Measurements from ENCODE around the gene AHR.
A peak's percentile ranks its signal among the peaks of the same experiment; 100 is the strongest.
"Not testable (repeated sequence)": the region's sequence is repeated elsewhere in the genome, so short reads cannot be mapped to it uniquely, and the experiment has no call there.

Gene AHR

DNA sequence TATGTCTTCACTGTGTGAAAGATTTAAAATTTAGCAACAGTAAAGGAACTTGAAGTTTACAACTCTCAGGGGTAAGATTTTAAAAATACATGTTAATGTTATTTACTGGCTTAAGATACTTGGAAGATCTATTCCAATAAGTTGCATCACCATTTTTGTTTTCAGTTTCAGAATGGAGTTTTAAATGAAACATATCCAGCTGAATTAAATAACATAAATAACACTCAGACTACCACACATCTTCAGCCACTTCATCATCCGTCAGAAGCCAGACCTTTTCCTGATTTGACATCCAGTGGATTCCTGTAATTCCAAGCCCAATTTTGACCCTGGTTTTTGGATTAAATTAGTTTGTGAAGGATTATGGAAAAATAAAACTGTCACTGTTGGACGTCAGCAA is 44.3 kb downstream of the AHR start:
- no peak for DNase-seq

DNA sequence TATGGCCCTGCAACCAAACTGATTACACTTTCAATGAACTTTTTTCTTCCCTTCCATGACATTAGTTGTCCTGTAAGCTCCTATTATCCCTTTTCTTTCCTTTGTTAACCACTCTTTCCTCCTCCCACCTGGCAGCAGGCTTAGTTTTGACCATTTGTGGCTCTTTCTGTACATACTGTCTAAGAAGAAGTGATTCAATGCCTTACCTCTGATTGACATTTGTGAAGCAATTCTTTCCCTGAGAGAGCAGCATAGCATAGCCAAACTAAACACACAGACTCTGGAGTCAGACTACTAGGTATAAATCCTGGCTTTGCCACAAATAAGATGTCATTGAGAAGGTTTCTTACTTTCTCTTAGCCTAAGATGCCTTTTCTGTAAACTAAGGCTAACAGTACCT is 48.9 kb downstream of the AHR start:
- no peak for DNase-seq

DNA sequence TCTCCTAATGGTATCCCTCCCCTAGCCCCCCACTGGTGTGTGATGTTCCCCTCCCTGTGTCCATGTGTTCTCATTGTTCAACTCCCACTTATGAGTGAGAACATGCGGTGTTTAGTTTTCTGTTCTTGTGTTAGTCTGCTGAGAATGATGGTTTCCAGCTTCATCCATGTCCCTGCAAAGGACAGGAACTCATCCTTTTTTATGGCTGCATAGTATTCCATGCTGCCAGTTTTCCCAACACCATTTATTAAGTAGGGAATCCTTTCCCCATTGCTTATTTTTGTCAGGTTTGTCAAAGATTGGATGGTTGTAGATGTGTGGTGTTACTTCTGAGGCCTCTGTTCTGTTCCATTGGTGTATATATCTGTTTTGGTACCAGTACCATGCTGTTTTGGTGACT is 50.5 kb downstream of the AHR start:
- not testable (repeated sequence) for DNase-seq

DNA sequence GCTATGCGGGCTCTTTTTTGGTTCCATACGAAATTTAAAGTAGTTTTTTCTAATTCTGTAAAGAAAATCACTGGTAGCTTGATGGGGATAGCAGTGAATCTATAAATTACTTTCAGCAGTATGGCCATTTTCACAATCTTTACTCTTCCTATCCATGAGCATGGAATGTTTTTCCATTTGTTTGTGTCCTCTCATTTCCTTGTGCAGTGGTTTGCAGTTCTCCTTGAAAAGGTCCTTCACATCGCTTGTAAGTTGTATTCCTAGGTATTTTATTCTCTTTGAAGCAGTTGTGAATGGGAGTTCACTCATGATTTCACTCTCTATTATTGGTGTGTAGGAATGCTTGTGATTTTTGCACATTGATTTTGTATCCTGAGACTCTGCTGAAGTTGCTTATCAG is 51.9 kb downstream of the AHR start:
- not testable (repeated sequence) for DNase-seq

DNA sequence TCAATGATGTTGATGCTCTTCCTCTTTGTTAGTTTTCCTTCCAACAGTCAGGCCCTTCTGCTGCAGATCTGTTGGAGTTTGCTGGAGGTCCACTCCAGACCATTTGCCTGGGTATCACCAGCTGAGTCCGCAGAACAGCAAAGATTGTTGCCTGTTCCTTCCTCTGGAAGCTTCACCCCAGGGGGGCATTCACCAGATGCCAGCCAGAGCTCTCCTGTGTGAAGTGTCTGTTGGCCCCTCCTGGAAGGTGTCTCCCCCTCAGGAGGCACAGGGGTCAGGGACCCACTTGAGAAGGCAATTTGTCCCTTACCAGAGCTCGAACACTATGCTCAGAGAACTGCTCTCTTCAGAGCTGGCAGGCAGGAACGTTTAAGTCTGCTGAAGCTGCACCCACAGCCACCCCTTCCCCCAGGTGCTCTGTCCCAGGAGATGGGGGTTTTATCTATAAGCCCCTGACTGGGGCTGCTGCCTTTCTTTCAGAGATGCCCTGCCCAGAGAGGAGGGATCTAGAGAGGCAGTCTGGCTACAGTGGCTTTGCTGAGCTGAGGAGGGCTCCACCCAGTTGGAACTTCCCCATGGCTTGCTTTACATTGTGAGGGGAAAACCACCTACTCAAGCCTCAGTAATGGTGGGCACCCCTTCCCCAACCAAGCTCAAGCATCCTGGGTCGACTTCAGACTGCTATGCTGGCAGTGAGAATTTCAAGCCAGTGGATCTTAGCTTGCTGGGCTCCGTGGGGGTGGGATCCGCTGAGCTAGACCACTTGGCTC is 55.4 kb downstream of the AHR start:
- DNase-seq: not testable (repeated sequence)

DNA sequence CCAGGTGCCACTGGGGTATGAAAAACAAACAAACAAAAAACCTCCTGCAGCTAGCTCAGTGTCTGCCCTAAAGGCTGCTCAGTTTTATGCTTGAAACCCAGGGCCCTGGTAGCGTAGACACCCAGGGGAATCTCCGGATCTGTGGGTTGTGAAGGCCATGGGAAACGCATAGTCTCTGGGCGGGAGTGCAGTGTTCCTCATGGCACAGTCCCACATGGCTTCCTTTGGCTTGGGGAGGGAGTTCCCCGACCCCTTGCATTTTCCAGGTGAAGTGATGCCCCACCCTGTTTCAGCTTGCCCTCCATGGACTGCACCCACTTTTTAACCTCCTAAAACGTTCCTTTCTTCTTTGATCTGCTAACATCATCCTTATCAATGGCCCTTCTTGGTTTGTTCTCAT is 56.0 kb downstream of the AHR start:
- DNase-seq: no peak

DNA sequence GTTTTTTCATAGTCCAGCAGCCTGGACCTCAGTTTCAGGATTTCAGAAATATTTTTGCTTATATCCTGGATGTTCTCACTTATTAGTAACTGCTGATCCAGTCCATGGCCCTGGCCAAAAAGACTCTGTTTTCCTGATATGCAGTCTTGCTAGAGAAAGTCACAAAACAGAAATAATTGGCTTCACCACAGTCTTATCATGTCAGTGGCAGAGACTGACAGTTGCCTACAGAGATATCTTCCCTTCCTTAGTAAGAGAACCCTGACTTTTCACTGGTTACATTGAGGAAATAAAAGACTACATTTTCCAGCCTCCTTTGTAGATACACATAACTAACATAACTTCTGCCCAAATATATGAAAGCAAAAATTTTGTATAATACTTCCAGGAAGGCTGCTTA is 56.6 kb downstream of the AHR start:
- DNase-seq: no peak

DNA sequence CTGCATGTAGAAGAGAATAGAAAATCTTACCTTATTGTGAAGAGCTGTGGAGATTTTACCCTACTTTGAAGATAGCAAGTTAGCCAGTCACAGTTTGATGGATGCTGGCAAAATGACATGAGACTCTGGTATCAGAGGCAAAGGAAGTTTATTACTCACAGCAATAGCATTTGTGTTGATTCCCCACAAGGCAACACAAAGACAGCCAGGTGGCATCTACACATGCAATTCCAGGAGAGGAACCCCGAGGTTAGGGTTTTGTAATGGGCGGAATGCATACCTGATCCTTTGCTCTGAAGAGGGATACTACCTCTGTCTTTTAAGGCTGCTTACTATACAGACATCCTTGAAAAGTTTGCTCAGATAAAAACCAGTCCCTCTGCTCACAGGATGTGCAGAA is 59.5 kb downstream of the AHR start:
- DNase-seq: no peak

DNA sequence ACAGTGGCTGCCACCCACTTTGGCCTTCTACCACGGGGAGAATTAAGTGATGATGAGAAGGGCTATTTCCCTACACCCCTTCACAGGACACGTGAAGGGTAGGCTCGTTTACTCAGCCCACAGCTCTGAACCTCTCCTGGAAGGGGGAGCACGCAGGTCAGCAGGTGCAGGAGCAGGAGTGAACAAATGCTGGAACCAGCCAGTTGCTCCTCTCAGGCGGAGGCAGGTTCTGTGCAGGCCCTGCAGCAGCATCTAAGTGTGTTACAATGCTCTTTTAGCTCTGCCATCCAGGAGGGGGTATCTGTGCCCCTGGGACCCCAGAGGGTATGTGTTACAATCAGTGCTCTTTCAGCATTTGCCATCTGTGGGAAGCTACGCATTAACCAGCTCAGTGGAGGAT is 61.2 kb downstream of the AHR start:
- DNase-seq: no peak

DNA sequence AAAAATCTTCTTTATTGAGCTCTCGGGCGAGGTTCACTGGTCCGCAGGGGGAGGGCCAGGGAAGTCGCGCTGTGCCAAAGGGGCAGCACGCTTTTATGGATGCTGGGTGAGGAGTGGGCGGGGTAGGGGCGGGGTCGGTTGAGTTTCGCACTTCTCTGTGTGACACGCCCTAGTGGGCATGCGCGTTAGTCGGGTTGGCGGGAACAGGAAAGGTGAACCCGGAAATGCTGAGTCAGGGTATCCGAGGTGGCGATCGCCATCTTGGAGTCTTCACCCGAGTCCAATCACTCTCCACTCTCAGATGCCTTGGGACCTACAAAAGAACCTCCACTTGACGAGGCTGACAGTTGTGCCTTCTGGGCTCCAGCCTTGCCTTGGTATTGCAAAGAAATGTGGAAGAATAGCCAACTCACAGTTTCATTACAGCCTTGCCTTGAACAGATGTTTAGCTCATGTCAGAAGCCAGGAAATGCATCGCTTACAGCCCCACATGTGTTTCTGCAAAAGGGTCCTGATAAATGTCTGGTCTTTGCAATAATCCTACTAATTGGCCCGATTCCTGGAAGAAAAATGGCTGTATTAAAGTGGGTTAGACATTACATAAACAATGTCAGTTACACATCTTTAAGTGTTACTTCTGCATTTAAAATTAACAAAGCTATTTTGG is 64.1 kb downstream of the AHR start:
- no peak for DNase-seq

DNA sequence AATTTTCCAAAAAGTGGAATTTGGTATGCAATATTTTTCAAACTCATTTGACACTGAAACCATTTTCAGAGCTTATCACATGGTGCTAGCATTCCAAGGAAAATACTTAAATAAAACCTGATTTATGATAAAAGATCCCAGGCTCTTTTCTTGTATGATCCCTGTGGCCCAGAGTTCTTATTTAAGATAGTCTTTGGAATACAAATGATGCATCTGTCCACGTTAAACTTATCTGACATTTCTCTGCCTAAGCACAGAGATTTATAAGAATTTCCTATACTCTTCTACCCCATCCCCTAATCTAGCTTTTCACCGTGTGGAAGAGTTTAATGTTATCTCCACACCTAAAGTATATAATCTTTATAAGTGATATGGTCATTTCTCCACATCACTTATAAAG is 66.2 kb downstream of the AHR start:
- DNase-seq: no peak

DNA sequence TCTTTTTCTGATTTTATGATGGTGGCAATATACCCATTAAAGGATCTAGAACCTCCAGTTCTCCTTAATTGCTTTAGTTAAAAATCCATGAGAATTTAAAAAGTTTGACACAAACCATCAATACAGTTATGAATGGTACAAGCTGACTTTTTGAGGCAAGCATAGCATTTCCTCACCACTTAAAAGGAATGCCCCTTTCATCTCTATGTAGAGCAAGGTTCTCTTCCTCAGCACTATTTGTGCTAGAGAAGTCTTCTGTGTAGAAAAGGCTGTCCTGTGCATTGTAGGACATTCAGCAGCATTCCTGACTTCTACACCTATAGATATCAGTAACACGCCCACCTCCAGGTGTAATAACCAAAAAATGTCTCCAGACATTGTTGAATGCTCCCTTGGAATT is 67.3 kb downstream of the AHR start:
- no peak for DNase-seq

DNA sequence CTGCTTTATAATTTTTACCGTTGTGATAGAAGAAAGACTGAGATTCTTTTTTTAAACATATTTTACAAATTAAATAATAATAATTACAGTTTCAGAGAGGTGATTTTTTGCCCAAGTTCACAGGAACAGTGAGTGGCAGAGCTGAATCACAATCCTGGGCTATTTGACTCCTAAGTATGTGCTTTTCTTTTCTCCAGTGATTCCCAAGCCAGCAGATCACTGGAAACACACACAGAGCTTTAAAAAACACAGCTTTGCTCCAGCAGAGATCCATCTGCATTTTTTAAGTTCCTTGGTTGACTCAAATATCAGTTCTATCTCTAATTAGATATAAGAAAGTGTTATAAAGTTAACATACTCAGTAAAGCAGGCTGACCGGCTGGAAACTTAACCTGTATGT is 69.0 kb downstream of the AHR start:
- no peak for DNase-seq

DNA sequence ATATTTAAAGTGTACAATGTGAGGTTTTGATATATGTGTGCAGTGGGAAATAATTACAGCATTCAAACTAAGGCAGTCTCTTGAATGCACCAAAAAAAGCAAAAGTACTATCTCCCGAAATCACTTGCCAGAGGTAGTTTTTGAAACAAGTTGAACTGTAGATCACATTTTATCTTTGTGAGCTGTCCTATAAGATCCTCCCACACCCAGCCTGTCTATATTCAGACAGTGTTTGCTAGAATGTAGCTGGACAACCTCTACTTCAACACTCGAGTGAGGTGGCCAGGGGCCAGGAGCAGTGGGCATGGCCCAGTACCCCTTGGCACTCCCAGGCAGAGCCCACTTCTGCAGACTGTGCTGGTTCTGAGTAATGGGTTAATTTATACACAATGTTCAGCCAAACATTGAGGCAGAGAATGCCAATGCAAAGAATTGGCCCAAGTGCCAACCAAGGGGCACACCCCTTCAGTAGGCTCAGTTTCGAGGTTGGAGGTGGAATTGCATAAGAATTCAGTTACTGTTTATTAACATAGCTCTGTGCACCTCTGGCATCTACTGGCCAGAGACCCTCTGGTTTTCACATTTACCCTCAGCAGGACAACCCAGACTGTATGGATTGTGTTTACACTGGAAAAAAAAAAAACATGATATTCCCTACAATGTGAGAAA is 70.5 kb downstream of the AHR start:
- no peak for DNase-seq

DNA sequence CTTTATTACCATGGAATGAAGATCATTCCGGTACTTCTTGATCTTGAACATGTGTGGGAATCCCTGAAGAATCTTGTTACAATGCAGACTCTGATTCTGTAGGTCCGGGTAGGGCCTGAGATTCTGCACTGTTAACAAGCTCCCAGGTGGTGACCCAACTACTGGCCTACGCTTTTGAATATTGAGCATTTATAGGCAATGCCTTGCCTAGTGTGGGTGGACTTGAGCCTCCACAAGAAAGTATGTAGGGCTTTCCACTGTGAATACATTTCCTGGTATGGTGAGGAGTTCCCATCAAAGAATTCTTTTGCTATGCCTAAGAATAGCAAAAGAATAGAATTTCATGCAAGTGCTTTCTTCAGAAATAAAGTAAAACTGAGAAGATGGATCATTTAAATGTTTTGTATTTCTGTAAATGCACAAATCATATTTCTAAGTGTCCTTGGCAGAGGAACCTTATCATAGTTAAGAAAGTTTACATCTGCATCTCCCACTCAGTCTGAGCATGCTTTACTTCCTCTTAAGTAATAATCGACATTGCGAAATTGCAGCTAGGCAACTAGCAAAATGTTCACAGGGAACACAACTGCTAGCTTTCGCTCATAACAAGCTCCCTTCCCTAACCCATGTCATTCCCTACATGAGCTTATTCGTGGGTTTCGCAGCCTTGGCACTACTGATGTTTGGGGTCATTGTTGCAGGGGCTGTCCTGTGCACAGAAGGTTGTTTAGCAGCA is 71.4 kb downstream of the AHR start:
- no peak for DNase-seq

DNA sequence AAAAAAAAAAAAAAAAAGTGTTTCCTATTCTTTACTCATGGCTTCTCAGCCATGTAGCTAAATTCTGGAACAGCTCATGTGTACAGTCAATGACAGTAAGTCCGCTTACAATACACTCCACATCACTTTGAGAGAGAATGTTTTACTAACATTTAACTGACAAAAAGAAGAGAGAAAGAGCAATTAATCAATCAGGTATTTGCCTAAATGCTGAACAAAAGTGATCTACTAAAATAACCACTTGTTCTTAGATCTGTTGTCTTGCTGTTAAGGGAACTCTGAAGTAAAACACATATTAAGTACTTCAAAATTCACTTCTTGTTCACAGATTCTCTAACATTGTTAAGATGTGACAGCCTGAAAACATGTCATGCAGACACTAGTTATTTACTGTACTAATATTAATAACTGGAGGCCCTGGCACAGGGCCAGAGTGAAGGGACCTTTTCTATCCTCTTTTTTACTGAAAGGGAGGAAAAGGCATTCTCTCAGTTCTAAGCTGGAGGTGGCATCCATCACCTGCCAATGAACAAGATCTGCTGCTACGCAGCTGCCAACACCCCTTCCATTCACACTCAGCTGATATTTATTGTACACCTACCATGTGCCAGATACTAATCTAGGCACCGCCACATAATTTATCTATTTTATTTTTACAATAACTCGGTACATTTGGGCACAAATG is 72.6 kb downstream of the AHR start:
- peak in 1 of 2 experiments; percentile 9 for DNase-seq

DNA sequence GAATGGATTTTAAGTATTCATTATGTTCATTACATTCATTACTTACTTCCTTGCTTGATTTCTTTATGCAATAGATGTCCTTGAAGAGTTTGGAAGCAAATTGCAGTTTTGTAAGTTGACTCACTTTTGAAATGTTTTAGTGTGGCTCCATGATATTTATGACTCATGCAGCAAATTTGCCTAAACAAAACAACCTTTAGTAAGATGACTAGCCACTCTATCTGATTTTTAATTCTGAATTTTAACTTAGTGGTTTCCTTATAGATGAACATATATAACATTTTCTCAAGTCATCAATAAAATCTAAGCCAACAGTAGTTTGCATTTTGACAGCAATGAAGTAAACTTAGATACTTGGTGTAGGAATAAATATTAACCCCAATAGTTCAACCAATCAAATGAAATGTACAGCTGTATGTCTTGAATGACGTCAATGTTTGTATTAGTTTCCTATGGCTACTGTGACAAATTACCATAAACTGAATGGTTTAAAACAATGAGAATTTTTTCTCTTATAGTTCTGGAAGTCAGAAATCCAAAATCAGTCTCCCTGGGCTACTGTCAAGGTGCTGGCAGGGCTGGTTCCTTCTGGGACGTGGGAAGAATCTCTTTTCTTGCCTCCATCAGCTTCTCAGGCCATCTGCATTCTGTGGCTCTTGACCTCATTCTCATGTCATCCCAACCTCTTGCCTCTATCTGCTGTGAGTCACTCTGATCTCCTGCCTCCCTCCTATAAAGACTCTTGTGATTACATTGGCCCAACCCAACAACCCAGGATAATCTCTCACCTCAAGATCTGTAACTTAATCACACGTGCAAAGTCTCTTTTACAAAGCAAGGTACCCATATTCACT is 73.4 kb downstream of the AHR start:
- no peak for DNase-seq

DNA sequence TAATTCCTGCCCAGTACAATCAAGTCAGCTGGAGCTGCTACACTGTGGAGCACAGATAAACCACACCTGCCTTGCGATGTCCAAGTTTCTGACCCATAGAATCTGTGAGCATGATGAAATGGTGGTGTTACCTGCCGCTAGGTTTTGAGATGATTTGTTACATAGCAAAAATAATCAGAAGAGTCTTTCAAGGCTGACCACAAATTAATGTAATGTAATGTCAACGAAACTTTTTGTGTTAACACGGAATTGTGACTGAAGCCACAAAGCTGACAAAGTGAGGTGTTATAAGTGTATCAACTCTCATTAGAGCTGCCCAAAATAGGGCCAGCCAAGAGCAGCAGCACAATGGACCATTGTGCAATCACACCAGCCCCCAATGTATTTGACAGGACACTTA is 75.7 kb downstream of the AHR start:
- DNase-seq: no peak

DNA sequence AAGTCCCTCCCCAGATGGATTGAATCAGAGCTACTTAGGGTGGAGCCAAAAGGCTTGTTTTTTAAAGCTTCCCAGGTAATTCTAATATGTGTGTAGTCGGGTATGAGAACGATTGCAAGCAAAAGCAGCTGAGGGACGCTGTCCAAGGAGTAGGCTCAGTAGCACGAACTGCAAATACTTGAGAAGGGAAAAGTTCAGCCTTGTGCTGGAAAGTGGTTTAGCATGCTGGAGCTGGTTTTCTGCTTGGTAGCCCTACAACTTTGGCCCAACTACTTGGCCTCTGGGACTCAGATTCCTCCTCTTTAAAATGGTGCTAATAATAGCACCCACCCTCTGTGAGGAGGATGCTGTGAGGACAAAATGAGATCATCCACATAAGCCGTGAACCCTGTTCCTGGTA is 76.2 kb downstream of the AHR start:
- no peak for DNase-seq

DNA sequence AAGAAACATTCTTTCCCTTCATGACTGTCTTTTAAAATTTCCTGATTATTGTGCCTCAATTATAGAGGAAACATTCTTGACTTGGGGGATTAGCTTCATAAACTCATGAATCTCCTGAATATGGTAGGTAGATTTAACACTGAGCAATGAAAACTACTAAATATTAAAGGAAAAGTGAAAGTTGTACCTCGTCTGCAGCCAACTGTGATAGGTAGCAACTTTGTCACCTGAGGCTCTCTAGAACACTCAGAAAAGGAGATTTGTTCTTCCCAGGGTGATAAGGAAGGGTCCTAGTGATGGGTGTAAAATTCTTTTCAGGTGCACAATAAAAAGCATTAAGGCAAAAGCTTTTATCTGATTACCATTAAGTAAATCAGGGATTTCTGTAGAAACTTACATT is 78.1 kb downstream of the AHR start:
- DNase-seq: no peak

DNA sequence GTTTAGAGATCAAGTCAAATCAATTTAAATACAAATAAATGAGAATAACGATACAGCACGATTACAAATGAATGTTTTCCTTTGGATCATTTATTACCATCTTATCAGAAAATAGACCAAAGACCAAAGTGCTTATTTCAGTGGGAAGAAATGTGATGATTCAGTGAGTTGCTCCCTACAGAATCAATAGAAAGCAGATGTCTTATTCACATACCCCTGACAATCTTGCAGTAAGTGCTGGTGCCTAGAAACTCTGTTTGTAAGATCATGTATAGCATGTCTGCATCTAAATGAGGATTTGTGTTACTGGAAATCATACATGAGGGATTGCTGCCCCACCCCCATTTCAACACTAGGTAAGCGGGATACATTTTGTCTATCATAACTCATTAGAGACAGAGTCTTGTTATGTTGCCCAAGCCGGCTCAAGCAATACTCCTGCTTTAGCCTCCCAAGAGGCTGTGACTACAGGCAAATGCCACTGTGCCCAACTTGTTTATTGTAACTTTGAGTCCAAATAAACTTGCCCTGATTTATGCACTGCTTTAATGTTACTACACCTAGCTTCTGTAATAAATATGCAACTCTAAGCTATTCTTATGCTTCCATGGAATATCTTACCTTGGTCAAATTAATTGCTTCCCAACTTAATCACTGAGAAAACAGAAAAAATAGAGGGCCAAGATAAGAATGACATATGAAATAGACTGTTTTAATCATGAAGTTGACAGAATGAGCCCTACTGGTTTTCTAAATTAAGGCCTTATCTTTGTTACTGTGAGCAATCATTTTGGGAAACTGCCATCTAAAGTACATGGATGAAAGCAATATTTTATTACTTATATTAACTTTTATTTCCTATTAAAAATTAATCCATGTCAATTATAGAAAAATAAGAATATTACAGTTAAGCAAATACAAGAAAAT is 82.5 kb downstream of the AHR start:
- no peak for DNase-seq

All from SHP77 (cell line).